HUES6 (cell line): ENCODE measurements around the gene STUM.

Experiments used
- H3K27ac ChIP-seq: 2 replicates; pipeline ENCODE4 v1.7.0; 2013; ENCODE audit warnings: low read depth, mild to moderate bottlenecking, low read length, inconsistent platforms
- H3K27me3 ChIP-seq: 2 replicates; pipeline ENCODE4 v1.6.1; 2013; ENCODE audit warnings: low read length; ENCODE audit not compliant: control insufficient read depth, insufficient read depth
- H3K36me3 ChIP-seq: 2 replicates; pipeline ENCODE4 v1.6.1; 2013; ENCODE audit warnings: low read length; ENCODE audit not compliant: control insufficient read depth, insufficient read depth
- H3K4me1 ChIP-seq: 2 replicates; pipeline ENCODE4 v1.6.1; 2013; ENCODE audit warnings: low read length; ENCODE audit not compliant: control insufficient read depth, insufficient read depth
- H3K4me3 ChIP-seq: 2 replicates; pipeline ENCODE4 v1.5.1; 2013; ENCODE audit warnings: low read depth, low read length
- H3K9ac ChIP-seq: one replicate; pipeline ENCODE4 v1.6.1; 2013; ENCODE audit warnings: mild to moderate bottlenecking, low read length
- H3K9me3 ChIP-seq: 2 replicates; pipeline ENCODE4 v1.6.1; 2013; ENCODE audit warnings: low read depth, low read length; ENCODE audit not compliant: control insufficient read depth, insufficient read depth

STUM gene

DNA sequence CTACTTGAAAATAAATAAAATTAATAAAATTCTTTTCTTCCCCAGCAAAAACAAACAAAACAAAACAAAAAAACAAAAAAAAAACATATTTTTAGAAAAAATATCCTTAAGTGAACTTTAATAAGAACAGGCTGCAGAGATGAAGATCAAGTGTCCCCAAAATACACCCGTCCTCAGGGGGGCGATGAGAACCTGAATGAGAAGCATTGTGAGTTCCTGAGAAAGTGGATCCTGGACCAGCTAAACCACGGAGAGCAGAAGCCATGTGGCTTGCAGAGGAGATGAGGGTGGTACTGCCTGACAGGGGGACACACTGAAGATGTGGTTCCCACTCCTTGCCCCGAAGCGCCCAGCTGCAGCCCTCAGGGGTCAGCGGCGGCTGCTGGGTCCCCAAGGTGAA is 101.2 kb downstream of the STUM start:
- Histone ChIP-seq H3K9ac (no peak overlapping the region), H3K36me3 (peaks cover 4% of the 10 kb centered on the region; the same call in 1 of the 2 replicates), H3K27ac (no peak overlapping the region), H3K4me1 (peaks cover 24% of the 10 kb centered on the region), H3K9me3 (no peaks in the 10 kb centered on the region), H3K4me3 (no peak overlapping the region), H3K27me3 (no peaks in the 10 kb centered on the region)

DNA sequence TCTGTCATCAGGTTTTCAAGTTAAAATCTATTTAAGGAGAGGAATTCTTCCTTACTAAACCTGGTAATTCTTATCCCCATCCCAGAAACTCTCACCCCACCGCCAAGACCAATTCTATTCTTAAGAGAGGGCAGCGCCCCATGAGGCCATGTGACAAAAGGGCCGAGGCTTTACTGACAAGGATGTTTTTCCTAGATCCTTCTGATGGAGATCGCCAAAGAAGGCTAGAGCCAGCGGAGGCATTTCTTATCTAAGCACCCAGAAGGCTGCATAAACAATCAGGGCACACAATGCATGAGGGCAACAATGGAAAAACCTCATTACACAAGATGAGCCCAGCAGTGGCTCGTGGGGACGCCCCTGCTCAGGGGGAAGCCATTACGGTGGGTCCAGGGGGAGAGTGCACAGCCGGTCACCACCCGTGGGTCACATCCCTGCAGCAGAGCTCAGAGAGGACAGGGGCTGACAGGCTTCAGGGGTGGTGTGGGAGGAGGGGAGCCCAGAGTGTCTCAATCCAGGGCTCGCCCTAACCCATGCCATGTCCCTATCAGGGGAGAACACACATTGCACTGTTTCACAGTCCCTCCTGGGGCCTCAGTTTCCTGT is 101.8 kb downstream of the STUM start:
- no peak overlapping the region for H3K9ac ChIP-seq
- H3K4me1 ChIP-seq, result peaks cover 30% of the 10 kb centered on the region
- H3K27me3 ChIP-seq, result no peaks in the 10 kb centered on the region
- no peaks in the 10 kb centered on the region for H3K9me3 ChIP-seq
- H3K36me3 ChIP-seq, result peaks cover 4% of the 10 kb centered on the region; the same call in 1 of the 2 replicates
- H3K4me3 ChIP-seq, result no peak overlapping the region
- no peak overlapping the region for H3K27ac ChIP-seq

DNA sequence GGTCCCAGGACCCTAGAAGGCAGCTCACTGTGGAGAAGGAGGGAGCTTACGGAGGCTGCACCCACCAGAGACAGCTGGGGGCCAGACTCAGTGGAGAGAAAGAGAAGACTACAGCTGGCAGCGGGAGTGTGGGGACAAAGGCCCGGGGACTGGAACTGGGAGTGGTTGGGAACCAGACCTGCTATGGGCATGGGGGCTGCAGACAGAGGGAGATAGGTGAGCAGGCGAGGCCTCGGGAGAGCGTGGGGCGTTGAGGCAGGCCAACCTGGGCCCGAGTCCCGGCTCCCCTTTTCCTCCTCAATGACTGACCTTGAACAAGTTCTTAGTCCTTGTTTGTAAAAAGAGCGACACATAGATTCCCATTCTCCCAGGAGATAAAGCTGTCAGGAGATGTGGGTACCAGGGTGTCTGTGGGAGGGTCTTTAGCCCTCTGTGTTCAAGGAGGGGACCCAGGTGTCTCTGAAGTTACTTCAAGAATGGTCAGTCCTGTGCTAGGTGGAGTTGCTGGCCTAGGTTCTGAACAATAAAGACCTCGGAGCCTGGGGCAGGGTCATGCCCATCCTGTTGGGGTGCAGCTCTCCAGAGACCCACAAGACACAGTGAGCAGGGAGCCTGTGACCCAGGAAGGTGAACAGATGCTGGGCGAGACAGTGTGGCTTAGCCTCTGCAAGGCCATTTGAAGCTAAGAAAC is 102.6 kb downstream of the STUM start:
- H3K4me1 ChIP-seq, result peaks cover 38% of the 10 kb centered on the region

DNA sequence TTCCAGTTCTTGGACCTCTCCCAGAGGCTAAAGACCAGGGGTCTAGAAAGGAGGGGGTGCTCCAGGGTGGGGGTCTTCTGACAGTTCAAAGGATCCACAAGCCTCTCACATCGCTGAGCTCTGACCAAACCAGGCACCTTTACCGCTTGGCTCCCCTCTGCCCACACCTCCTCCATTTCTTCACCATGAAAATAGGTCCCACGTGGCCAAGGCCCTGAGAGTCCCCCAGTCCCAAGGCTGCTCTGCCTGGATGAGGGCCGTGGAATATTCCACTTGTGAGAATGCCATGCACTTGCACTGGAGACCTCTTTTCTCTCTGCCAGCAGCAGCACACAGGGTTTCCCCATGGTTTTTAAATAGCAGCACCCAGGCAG is 103.2 kb downstream of the STUM start:
- H3K9me3 ChIP-seq, result no peaks in the 10 kb centered on the region
- H3K27ac ChIP-seq, result no peak overlapping the region
- H3K36me3 ChIP-seq, result peaks cover 4% of the 10 kb centered on the region; the same call in 1 of the 2 replicates
- H3K27me3 ChIP-seq, result no peaks in the 10 kb centered on the region
- H3K9ac ChIP-seq, result no peak overlapping the region
- H3K4me1 ChIP-seq, result peaks cover 44% of the 10 kb centered on the region
- no peak overlapping the region for H3K4me3 ChIP-seq

More for the DNA sequence above, 102.6 kb downstream of the STUM start:
- Histone ChIP-seq H3K9me3 (no peaks in the 10 kb centered on the region), H3K4me3 (no peak overlapping the region), H3K9ac (no peak overlapping the region), H3K27me3 (no peaks in the 10 kb centered on the region), H3K36me3 (peaks cover 4% of the 10 kb centered on the region; the same call in 1 of the 2 replicates), H3K27ac (no peak overlapping the region)

DNA sequence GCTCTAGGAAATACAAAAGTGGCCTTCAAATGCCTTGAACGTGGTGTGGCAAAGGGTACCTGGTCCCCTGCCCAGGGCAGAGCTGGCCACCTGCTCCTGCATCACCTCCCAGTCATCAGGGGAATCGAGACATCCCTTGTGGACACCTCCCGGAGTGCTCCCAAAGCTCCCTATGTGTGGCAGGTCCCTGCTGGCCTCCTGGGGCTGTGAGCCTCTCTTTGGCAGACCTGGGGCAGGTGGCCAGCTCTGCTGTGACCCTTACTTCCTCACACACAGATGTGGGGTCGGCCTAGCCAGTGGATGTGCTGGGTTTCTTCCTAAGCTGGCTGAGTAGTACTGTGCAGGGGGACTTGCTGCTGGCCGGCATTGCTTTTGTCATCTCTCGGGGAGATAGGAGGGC is 104.0 kb downstream of the STUM start:
- H3K9ac ChIP-seq, result no peak overlapping the region
- H3K27me3 ChIP-seq, result no peaks in the 10 kb centered on the region
- no peaks in the 10 kb centered on the region for H3K9me3 ChIP-seq
- H3K4me3 ChIP-seq, result no peak overlapping the region
- H3K27ac ChIP-seq, result no peak overlapping the region
- peaks cover 48% of the 10 kb centered on the region for H3K4me1 ChIP-seq
- H3K36me3 ChIP-seq, result peaks cover 3% of the 10 kb centered on the region; the same call in 1 of the 2 replicates

DNA sequence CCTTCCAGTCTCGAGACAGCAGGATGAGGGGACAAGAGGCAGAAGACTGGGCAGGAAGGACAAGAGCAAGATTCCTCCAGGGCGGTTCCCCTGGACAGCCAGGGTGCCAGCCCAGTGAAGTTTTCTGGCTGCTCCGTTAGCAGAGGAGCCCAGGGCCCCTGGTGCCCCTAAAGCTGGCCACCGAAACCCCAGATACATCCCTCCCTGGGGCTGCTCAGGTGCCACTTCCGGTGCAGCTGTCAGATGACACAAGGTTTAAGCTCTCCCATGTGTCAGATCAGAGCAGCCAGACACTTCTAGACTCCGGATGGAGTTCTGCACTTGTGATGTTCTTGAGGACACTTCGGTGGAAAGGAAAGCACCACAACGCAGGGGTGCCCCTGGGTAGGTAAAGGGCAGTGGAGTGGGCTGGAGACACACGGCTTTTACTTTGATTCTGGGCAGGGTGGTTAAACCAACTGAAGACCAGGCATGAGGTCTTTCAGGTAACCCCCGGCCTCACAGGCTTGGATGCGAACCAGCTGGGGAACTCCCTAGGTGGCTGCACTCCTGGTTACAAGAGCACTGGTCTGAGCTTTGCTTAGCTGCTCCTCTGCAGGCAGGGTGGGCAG is 104.9 kb downstream of the STUM start:
- no peaks in the 10 kb centered on the region for H3K27me3 ChIP-seq
- peak overlapping the region; percentile 53 for H3K9ac ChIP-seq
- H3K4me1 ChIP-seq, result peaks cover 56% of the 10 kb centered on the region
- peak overlapping the region; percentile 64; the same call in 1 of the 2 replicates for H3K27ac ChIP-seq
- no peaks in the 10 kb centered on the region for H3K9me3 ChIP-seq
- no peak overlapping the region for H3K4me3 ChIP-seq
- H3K36me3 ChIP-seq, result no peaks in the 10 kb centered on the region

DNA sequence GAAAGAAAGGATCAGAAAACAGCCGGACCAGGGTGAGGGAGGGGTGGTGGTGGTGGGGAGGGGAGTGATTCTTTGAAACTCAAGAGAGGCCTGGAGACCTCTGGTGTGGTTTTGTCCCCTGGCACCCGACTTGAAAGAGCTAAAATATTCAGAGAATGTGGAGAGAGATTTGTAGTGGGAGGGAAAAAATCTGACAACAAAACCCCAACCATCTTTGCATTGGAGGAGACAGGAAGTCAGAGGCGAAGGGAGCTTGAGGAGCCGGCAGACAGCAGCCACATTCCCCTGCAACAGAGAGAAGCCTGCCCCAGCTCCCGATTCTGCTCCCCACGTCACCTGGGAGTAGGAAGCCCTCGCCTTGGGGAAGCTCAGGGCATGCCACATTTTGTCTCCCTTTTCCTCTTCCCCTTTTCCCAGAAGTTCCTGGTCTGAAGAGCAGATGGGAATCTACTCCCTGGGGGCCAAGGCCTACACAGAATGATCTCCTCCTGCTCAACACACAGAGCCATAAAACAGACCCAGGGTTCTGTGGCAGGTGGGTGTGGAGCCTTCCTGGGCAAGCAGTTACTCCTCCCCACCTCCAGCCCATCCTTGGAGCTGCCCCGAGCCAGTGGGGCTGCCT is 105.6 kb downstream of the STUM start:
- Histone ChIP-seq H3K27me3 (no peaks in the 10 kb centered on the region), H3K4me1 (peaks cover 63% of the 10 kb centered on the region), H3K27ac (peak overlapping the region; percentile 82; the same call in 1 of the 2 replicates), H3K9ac (peak overlapping the region; percentile 80), H3K9me3 (no peaks in the 10 kb centered on the region), H3K36me3 (no peaks in the 10 kb centered on the region), H3K4me3 (peak overlapping the region; percentile 6; the same call in 1 of the 2 replicates)

DNA sequence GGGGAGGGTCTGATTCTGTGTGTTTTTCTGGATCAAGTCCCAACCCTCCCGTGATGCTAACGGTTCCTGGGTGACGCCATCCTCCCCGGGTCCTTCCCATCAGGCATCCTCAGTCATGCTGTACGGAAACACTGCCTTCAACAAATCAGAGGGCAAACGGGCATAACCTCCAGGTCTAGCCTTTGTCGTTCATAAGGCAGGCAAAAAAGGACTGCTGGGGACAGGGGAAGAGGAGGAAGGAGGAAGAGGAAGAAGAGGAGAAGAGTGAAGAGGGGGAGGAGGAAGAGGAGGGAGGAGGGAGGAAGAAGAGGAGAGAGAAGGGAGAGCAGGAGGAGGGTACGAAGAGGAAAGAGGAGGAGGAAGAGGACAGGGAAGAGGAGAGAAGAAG is 106.1 kb downstream of the STUM start:
- H3K4me1 ChIP-seq, result peaks cover 63% of the 10 kb centered on the region
- no peaks in the 10 kb centered on the region for H3K27me3 ChIP-seq
- H3K9ac ChIP-seq, result peak overlapping the region; percentile 80
- peak overlapping the region; percentile 6; the same call in 1 of the 2 replicates for H3K4me3 ChIP-seq
- peak overlapping the region; percentile 82; the same call in 1 of the 2 replicates for H3K27ac ChIP-seq
- H3K36me3 ChIP-seq, result no peaks in the 10 kb centered on the region
- H3K9me3 ChIP-seq, result no peaks in the 10 kb centered on the region

DNA sequence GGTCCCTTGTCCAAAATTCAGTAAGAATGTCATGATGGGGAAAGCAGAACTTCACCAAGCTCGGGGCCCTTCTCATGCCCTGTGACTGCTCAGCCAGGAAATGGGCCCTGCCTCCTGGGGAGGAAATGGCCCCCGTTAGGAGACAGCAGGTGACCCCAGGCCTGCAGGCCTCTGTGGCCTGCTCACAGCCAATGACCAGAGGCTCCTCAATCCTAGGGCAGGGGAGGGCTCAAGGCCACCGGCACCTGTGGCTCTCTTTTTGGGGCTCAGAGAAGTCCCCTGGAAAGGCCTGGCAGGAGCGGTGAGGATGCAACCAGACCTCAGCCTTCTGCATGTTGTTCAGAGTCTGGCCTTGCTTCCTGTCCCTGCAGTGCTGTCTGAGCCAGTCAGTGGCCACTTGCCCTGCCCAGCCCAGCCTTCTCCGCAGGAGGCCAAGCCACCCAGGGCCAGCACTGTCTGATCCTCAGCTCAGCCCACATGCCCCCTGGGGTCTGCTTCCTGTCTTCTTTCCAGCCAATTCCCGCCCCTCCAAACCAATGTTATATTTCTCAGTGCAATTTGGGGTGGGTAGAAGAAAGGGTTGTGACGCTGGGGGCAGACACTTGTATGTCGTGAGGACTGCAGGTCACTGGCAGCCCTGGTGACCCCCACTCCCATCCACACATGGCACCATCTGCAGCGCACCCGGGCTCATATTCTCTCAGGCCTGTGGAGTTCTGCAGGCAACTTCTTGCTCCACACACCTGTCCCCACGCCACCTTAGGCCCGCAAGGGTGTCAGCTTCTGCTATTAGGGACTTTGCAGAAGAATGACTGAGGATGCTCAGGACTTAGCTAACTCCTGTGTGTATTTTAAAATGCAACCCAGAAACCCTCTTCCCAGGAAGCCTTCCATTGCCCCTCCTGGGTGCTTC is 106.9 kb downstream of the STUM start:
- H3K27me3 ChIP-seq, result no peaks in the 10 kb centered on the region
- no peaks in the 10 kb centered on the region for H3K9me3 ChIP-seq
- H3K36me3 ChIP-seq, result no peaks in the 10 kb centered on the region
- H3K9ac ChIP-seq, result peak overlapping the region; percentile 80
- H3K4me3 ChIP-seq, result no peak overlapping the region
- peak overlapping the region; percentile 51; the same call in 1 of the 2 replicates for H3K27ac ChIP-seq
- peaks cover 66% of the 10 kb centered on the region for H3K4me1 ChIP-seq

DNA sequence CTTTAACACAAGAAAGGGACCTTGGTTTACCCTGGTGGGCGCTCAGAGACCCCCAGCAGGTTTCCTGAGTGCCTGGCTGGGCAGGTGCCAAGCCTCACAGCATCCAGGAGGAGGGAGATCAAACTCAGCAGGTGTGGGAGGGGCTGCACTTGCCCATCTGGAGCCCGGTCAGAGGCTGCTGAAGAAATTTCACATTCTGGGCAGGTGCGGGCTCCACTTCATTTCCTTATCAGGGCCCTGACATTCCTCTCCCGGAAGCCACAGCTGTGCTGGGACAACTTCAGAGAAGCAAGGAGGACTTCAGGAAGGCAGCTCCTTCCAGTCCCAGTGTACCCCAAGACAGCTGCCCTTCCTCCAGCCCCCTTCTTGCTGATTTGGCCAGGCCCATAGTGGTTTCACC is 107.6 kb downstream of the STUM start:
- Histone ChIP-seq H3K27ac (peak overlapping the region; percentile 51; the same call in 1 of the 2 replicates), H3K4me3 (no peak overlapping the region), H3K9ac (peak overlapping the region; percentile 4), H3K9me3 (no peaks in the 10 kb centered on the region), H3K4me1 (peaks cover 69% of the 10 kb centered on the region), H3K27me3 (no peaks in the 10 kb centered on the region), H3K36me3 (no peaks in the 10 kb centered on the region)
